ENCODE results near the gene SUMF1. TPM values are rescaled to one million over a fixed set of nuclear protein-coding genes. Genes with fewer than 3 reads are reported as not detected.

Gene SUMF1
- total RNA-seq, 1 experiment from 2014 or later: 21.8 TPM

DNA sequence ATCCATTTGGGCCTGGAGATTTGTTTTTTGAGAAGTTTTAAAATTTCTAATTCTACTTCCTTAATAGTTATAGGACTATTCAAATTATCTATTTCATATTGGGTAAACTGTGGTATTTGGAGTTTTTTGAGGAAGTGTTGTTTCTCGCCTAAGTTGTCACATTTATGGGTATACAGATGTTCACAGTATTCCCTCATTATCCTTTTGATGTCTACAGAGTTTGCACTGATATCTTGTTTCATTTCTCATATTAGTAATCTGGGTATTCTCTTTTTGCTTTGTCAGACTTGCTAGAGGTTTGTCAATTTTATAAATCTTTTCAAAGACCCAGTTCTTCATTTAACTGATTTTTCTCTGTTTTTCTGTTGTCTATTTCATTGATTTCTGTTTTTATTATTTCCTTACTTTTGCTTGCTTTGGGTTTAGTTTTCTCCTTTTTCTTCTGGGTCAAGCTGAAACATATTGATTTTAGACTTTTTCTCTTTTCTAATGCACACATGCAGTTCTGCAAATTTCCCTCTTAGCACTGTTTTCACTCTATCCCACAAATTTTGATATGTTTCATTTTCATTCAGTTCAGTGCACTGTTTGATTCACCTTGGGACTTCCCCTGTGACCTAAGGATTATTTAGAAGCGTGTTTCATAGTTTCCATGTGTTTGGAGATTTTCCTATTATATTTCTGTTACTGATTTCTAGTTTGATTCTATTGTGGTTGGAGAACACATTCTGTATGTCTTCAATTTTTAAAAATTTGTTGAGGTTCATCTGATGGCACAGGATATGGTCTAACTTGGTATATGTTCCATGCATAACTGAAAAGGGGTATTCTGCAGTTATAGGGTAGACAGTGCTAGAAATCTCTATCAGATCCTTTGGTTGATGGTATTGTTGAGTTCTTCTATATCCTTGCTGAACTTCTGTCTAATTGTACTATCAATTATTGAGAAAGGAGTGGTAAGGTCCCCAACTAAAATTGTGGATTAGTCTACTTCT is 79.6 kb downstream of the SUMF1 start:
- no peak for DNase-seq (ENCODE audit: low read depth)

DNA sequence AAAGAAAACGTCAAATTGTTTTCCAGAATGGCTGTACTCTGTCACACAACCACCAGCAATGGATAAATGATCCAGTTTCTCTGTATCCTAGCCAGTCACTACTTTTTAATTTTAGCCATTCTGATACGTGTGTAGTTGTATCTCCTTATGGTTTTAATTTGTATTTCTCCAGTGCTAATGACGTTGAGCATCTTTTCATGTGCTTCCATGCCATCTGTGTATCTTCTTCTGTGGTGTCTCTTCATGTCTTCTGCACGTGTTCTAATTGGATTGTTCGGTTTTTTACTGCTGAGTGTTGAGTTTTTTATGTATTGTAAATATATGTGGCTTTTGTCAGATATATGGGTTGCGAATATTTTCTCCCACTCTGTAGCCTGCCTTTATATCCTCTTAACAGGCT is 81.9 kb downstream of the SUMF1 start:
- no peak for DNase-seq (ENCODE audit: low read depth)

DNA sequence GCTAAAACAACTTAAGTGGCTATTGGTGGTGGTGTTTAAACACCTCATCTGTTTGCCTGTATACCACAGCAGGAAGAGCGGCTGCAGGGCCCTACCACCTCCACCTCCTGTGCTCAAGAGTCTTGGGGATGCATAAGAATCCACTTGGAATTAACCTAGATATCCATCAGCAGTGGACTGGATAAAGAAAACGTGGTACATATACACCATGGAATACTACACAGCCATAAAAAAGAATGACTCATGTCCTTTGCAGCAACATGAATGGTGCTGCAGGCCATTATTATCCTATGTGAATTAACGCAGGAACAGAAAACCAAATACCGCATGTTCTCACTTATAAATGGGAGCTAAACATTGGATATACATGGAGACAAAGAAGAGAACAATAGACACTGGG is 87.1 kb downstream of the SUMF1 start:
- DNase-seq (ENCODE audit: low read depth): no peak

DNA sequence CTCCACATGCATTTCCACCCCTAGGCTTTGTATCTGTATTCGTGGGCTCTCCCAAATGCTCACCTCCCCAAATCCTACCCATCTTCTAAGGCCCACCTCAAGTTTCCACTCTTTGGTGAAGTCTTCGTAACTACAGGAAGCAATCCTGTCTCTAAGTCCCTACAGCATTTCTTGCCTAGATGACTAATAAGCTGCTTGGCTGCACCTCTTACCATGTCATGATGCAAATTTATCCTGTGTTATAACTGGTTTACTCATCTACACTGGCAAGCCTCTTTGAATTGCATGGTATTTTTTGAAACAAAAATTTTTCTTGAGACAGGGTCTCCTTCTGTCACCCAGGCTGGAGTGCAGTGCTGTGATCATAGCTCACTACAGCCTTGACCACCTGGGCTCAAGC is 90.6 kb downstream of the SUMF1 start:
- DNase-seq (ENCODE audit: low read depth): peak; percentile 8

DNA sequence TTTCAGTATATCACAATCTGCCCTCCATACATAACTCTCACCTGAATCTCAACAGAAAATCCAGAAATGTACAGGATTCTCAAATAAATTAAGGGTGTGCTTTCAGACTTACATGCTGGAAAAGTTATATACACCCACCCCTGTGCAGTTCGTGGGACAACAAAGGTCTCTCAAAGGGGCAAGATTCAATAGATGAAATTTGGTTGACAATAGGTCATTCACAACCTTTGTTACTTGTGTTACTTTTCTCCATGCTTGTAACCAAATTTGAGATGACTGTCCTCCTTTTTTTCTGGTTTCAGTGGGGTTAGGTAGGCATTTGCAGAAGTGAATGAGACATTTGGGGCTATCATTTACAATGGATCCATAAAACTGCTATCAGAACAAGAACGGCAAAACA is 91.2 kb downstream of the SUMF1 start:
- DNase-seq (ENCODE audit: low read depth): no peak

DNA sequence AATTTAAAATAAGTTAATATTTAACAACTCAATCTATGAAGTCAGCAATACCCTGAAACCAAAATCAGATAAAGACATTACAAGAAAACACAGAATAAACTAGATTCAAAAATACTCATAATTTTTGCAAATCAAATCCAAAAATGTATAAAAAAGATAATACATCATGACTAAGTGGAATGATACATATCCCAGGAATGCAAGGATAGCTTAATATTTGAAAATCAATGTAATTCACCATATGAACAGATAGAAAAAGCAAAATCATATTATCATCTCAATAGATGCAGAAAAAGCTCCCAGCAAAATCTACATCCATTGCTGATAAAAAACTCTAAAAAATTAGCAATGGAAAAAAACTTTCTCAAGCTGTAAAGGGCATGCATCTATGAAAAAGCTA is 93.4 kb downstream of the SUMF1 start:
- DNase-seq (ENCODE audit: low read depth): no peak

DNA sequence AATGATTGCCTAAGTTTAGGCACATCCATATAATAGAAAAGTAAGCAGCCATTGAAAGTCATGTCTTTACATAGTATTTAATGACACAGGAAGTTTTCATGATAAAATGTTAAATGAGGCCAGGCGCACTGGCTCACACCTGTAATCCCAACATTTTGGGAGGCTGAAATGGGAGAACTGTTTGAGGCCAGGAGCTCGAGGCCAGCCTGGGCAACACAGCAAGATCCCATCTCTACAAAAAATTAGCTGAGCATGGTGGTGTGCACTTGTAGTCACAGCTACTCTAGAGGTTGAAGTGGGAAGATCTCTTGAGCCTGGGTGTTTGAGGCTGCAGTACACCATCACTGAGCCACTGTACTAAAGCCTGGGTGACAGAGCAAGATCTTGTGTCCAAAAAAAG is 104.5 kb downstream of the SUMF1 start:
- no peak for DNase-seq (ENCODE audit: low read depth)

DNA sequence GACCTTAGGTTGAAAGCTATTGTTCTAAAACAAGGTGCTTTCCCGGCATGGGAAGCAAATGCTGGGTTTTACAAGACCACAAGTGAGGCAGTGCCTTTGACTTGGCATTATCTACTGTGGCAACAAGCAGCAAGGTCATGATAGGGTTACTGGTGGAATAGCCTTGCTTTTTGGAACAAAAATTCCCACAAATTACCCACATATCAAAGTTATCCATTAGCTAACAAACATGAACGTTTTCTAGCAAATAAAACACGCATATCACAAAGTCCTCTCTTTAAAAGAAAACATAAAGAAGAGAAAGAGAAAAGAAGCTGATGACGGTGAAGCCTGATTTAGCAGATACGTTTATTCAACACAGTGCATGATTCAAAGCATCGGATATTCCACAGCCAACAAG is 106.3 kb downstream of the SUMF1 start:
- no peak for DNase-seq (ENCODE audit: low read depth)

DNA sequence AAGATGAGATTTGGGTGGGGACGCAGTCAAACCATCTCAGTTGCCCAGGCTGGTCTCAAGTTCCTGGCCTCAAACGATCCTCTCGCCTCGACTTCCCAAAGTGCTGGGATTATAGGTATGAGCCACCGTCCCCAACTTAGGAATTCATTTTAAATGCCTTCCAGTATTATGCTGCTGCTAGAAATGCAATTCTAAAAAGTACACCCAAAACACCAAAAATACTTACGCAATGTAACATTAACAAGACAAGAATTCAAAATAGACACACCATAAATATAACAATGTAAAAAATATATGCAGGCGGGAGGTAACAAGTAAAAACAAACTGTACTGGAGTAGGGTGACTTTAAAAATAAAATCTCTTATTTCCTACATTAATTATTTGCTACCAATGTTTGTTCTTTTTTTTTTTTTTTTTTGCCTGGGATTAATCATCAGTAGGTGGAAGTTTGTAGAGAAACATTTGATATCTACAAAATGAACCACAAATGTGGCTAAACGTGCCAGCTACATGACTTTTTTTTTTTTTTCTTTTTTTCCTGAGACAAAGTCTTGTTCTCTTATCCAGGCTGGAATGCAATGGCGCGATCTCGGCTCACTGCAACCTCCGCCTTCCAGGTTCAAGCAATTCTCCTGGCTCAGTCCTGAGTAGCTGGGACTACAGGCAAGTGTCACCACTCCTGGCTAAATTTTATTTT is 107.1 kb downstream of the SUMF1 start:
- no peak for DNase-seq (ENCODE audit: low read depth)

DNA sequence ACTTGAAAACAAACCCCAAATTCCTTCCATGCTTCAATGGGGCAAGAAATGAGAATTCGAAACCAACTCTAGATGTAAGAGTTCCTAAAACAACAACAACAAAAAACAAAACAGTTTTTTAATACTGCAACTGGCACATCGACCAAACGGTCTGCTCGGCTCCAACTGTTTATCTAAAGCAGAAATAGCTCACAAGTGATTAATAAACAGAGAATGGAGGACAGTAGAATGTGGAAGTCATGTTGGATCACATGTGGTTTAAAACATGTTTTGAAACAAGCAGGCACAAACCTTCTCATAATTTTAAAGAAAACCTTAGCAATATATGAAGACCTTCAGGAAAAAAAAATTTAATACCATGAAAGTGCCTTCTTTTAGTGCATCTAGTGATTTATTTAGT is 108.8 kb downstream of the SUMF1 start:
- DNase-seq (ENCODE audit: low read depth): no peak

DNA sequence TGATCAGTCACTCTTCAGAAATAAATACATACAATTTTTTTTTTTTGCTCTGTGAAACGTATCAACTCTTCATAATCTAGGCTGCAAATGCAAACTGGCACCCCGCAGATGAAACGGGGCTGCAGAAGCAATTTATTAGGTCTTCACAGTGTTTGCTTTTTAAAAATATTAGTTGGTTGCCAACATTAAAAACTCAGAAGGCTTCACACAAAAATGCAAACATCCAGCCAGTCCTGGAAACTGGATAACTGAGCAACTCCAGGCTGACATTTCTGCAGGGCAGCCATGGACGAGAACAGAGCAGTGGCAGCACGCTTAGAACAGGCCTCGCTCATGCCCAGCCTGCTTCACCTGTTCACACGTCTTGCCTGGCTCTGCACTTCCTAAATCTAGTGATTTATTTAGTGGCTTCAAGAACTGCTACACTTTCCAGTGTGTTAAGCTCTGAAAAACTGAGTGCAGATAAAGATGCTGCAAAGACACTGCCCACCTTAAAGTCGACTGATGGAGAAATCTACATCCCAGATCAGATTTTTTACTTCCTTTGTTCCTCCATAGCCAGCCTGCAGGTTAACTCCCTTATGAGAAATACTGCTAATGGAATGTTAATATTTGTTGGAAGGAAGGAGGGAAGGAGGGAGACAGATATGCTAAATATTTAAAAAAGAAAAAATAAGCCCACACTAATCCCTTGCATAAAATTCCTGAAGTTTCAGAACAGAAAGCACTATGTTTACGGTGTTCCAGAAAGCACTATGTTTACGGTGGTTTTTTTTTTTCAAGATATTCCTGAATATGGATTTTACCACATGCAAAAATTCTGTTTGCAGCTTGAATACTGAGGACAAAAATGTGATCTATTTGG is 110.3 kb downstream of the SUMF1 start:
- no peak for DNase-seq (ENCODE audit: low read depth)

DNA sequence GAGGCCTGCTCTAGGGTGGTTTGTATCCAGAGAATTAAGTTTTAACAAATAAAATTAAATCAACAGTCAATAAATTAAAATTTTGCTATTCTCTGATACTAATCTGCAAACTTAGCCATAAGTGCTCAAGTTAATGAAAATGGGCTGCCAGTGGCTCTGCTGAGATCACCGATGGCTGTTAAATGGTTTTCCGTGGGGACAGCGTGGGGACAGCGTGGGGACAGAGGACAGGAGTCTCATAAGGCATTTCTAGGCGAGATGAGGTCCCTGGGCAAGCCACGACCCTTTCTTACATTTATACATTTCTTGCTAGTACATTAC is 110.9 kb downstream of the SUMF1 start:
- DNase-seq (ENCODE audit: low read depth): no peak

DNA sequence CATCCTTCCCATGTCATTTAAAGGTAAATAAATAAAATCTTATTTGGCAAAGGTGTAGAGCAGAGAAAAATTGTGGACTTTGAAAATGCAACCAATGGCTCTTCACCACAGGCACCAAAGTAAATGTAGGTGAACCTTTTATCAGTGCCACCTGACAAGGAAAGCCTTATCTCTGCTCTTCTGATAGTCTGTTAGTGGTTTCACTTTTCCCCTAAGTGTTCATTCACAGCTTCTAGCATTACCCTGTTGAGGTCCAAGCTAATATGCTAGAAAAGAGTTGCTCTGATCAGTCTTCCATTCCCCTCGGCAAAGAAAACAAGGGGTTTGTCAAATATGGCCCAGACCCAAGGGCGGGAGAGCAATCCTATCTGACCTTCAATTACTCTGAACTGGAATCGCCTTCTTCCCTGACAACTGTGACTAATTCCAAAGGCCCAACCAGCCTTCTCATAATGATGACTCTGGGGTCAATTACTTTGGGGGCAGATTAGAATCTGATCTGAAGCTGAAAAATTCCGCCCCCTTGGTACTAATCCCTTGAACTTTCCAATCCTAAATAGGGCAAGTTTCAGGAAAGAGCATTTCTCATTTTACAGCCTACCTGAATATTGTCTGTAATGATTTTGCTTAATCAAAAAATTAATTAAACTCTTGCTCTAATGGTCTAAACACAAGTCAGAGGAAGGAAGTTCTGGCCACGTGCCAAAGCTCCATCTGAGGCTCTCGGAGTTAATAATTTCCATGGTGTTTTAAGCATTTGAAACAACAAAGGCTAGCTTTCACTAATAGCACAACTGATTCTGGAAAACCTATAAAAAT is 111.5 kb downstream of the SUMF1 start:
- no peak for DNase-seq (ENCODE audit: low read depth)

DNA sequence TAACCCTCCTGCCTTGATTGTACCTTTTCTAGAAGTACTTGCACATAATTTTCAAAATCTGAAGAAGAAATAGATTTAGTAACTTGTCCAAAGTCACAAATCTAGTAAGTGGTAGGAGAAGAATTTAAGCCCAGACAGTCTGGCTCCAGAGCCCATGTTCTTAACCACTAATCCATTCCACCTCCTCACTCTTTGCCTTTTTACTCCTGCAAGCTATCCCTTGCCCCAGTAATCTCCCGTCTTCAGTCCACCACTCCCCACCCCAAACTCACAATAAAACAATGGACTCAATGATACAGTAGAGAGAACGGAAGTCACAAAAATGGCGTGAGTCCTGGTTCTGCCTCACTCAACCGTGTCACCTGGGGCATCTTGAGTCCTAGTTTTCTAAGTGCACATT is 115.2 kb downstream of the SUMF1 start:
- DNase-seq (ENCODE audit: low read depth): peak; percentile 14

DNA sequence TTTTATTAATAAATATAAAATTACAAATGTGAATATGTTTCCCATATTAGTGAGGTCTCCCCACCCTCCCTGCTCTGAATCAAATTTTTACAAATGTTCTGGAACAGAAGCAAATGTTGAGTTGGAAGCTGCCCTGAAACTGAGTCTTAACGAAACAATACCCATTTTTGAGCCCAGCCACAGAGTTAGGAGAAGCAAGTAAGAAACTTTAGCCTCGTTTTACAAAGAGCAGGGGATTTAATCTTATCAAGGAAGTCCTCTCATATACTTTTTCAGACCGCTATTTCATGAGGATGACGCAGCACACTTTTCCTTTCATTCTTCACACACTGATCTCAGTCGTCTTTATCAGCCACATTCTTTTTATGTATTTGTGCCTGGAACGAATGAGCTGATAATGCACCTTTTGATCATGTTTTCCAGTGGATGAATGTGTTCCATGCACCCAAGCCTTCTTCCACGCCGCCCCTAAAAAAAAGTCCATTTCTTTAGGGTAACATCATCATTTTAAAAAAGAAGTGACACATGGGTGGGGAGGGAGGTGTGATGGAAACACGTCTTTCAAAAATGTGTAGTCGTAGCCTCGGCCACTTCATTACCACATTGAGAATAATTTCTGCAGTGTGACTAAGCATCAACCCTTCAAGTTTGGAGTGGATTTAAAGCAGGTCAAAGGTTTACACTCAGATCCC is 115.8 kb downstream of the SUMF1 start:
- peak; percentile 40 for DNase-seq (ENCODE audit: low read depth)

DNA sequence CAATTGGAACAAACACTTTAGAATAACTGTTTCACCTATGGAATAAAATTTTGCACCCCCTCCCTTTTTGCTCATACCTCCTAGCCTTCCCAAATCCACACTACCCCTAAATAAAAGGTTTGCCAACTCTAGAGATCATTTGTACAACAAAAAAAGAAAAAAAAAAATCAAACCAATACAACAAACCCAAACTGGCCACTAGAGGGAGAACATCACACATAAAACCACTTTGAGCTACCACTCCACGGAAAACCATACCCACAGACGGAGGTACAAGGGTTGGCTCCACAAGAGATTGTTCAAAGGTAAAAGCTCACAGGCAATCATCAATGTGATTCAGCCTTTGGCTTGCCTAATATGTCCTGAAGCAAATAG is 116.3 kb downstream of the SUMF1 start:
- peak; percentile 68 for DNase-seq (ENCODE audit: low read depth)

DNA sequence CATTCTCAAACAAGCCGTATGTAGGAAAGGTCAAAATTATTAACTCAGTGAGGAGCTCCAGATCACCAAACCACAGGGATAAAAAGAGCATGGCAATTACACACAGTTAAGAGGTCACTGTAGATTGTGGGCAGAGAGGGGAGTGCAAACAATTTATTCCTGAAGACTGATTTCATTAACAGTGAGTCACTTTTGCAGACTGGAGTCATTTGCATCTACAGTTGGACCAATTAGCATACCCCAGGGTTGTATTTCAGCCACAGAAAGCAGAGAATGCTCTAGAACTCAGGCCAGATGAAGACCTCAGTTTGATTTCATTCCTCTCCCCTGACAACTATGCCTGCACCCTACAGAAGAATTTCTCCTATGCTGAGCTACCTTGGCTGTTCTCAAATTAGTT is 123.8 kb downstream of the SUMF1 start:
- DNase-seq (ENCODE audit: low read depth): peak; percentile 80

DNA sequence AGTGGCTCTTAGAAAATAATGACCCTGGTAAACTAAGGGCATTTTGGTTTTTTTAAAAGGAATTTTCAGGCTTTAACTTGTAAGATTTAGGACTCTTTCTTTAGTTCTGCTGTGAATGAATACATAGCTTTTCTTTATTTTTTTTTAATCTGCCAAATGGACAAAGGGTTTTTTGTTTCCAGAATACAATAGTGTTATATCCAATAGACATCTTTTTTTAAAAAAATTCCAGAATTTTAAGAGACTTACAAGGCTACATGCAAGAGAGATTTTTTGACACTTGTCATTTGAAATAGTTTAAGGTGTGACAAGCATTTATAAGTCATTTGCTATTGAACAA is 125.8 kb downstream of the SUMF1 start:
- no peak for DNase-seq (ENCODE audit: low read depth)

DNA sequence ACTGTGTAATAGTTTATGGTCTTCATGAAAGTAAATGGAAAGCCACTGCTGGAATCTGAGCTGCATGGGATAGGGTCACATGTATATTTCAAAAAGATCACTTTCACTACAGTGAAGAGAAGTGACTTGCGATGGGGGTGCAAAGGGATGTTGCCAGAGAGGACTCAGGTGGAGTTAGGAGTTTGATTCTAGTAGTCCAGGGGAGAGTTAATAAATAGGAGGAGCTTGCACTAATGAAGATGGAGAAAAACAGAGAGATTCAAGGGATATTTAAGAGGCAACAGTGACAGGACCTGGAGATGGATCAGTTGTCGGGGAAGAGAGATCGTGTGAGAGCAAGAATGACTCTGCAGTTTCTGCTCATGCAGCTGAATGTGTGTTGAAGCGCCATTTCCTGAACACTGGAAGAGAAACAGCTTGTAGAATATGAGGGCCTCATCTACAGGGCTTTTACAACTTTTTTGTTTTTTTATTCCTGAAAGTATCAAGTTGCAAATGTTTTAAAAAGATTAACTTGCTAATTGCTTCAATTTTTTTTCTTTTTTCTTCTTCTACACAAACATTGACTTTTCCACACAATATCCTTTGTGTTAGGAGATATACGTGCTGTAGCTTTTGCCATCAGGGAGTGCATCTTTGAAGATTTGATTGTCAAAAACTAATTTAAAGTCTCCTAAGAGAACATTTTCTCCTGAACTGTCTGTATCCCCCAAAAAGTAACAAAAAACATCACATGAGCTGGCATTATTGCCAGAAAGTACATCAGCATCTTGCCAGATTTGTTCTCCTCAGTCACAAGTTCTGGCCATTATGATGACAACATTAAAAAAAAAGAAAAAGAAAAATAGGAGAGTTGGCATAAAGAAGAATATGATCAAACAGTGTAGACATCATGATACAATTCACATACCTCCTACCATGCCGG is 126.4 kb downstream of the SUMF1 start:
- DNase-seq (ENCODE audit: low read depth): no peak

DNA sequence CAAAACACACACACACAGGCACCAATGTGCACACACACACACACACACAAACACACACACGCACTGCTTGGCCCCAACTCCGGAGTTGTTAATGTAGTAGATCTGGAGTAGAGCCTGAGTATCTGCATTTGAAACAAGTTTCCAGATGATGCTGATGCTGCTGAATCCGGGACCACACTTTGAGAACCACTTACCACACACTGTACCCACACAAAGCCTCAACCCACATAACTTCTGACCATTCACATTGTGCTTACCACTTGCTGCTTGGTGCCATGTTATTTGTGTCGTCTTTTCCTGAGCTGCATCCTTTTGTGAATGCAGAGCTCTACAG is 127.0 kb downstream of the SUMF1 start:
- DNase-seq (ENCODE audit: low read depth): no peak

Measured in M059J (cell line).